HepG2 (cell line): Measurements from ENCODE around the gene FUCA1. TPM values are rescaled to one million over a fixed set of nuclear protein-coding genes. Genes with fewer than 3 reads are reported as not detected.

Experiments used
- EEA1 ChIP-seq: sonication (generic); formaldehyde crosslinking; IDR thresholded peaks from 2 replicates; pipeline ENCODE4 v1.5.1; 2020; ENCODE audit warnings: mild to moderate bottlenecking, missing genetic modification reagents, borderline replicate concordance
- FOXA1 ChIP-seq, 2 experiments: fragments of 450-650 bp in 1 of 2; sonication (generic) in 1 of 2; formaldehyde crosslinking in 1 of 2; IDR thresholded peaks; 2 replicates each; pipeline versions ENCODE4 v1.4.0 to v1.6.1; 2016 to 2020; ENCODE audit warnings: missing genetic modification reagents in 1 of 2
- FOXA3 ChIP-seq: IDR thresholded peaks from 2 replicates; pipeline ENCODE4 v1.6.1; 2016; ENCODE audit warnings: missing genetic modification reagents, missing compliant biosample characterization
- KLF9 ChIP-seq: IDR thresholded peaks from 2 replicates; pipeline ENCODE4 v1.6.1; 2016; ENCODE audit warnings: low read depth
- MAFG ChIP-seq: sonication (generic); formaldehyde crosslinking; IDR thresholded peaks from 2 replicates; pipeline ENCODE4 v1.5.1; 2020; ENCODE audit warnings: mild to moderate bottlenecking, missing genetic modification reagents
- RORA ChIP-seq: sonication (generic); formaldehyde crosslinking; IDR thresholded peaks from 2 replicates; pipeline ENCODE4 v1.5.0; 2020; ENCODE audit warnings: mild to moderate bottlenecking, missing genetic modification reagents, moderate library complexity
- SRF ChIP-seq: IDR thresholded peaks from 2 replicates; pipeline ENCODE4 v1.6.1; 2011; ENCODE audit warnings: mild to moderate bottlenecking, low read depth, low read length, moderate library complexity
- ZBTB38 ChIP-seq: sonication (generic); formaldehyde crosslinking; IDR thresholded peaks from 2 replicates; pipeline ENCODE4 v1.5.1; 2020; ENCODE audit warnings: mild to moderate bottlenecking, missing genetic modification reagents
- ZMYM4 ChIP-seq: sonication (generic); formaldehyde crosslinking; IDR thresholded peaks from 2 replicates; pipeline ENCODE4 v1.8.1; 2023; ENCODE audit warnings: mild to moderate bottlenecking, missing genetic modification reagents
- ZNF136 ChIP-seq: sonication (generic); formaldehyde crosslinking; IDR thresholded peaks from 2 replicates; pipeline ENCODE4 v1.8.1; 2022; ENCODE audit warnings: low read depth, mild to moderate bottlenecking, moderate library complexity, missing genetic modification reagents
- ZNF260 ChIP-seq: sonication (generic); formaldehyde crosslinking; IDR thresholded peaks from 2 replicates; pipeline ENCODE4 v1.4.0; 2020; ENCODE audit warnings: missing genetic modification reagents, low read depth, mild to moderate bottlenecking, borderline replicate concordance
- ZNF431 ChIP-seq: sonication (generic); formaldehyde crosslinking; IDR thresholded peaks from 2 replicates; pipeline ENCODE4 v1.9.0; 2022; ENCODE audit warnings: missing genetic modification reagents, low read depth, mild to moderate bottlenecking, borderline replicate concordance
- ZNF564 ChIP-seq: sonication (generic); formaldehyde crosslinking; IDR thresholded peaks from 2 replicates; pipeline ENCODE4 v1.8.1; 2023; ENCODE audit warnings: mild to moderate bottlenecking, missing genetic modification reagents
- ZNF570 ChIP-seq: sonication (generic); formaldehyde crosslinking; IDR thresholded peaks from 2 replicates; pipeline ENCODE4 v1.4.0; 2020; ENCODE audit warnings: mild to moderate bottlenecking, missing genetic modification reagents, borderline replicate concordance
- ZNF709 ChIP-seq: sonication (generic); formaldehyde crosslinking; IDR thresholded peaks from 2 replicates; pipeline ENCODE4 v1.5.0; 2020; ENCODE audit warnings: mild to moderate bottlenecking, missing genetic modification reagents
- ZNF776 ChIP-seq: sonication (generic); formaldehyde crosslinking; IDR thresholded peaks from 2 replicates; pipeline ENCODE4 v1.4.0; 2020; ENCODE audit warnings: mild to moderate bottlenecking, missing genetic modification reagents
- polyA plus RNA-seq, 8 experiments: library from polyadenylated mRNA; depleted of rRNA in 3 of 8; stranded (reverse) in 7 of 8; unstranded in 1 of 8; fragments of >200 nt; fragmentation: Illumina TruSeq in 4 of 8; extraction: Trizol in 4 of 8; gene quantifications; 2 replicates each; pipeline versions ENCODE4 v1.2.1 to v1.2.3, GENCODE V29; 2011 to 2016; ENCODE audit warnings: low read depth in 4 of 8, missing spikeins in 1 of 8, mixed read lengths in 1 of 8; ENCODE audit not compliant: insufficient read depth in 1 of 8
- total RNA-seq, 5 experiments: library from RNA; depleted of rRNA; stranded (reverse); fragments of >200 nt; fragmentation: Illumina TruSeq; extraction: Trizol; gene quantifications; 2 replicates each; pipeline ENCODE4 v1.2.3, GENCODE V29; 2016; ENCODE audit warnings: low read depth in 1 of 5
- TF ChIP-seq, protein P1 (sequence below), 2 experiments: sonication (generic) in 1 of 2; formaldehyde crosslinking in 1 of 2; IDR thresholded peaks; 2 replicates each; pipeline versions ENCODE4 v1.5.1 to v1.6.1; 2011 to 2020; ENCODE audit warnings: borderline replicate concordance in 1 of 2, low read depth in 1 of 2, low read length in 1 of 2, mild to moderate bottlenecking in 1 of 2, missing genetic modification reagents in 1 of 2, moderate library complexity in 1 of 2
- TF ChIP-seq, protein P2 (sequence below): sonication (generic); formaldehyde crosslinking; IDR thresholded peaks from 2 replicates; pipeline ENCODE4 v1.4.0; 2020; ENCODE audit warnings: missing genetic modification reagents
- TF ChIP-seq, protein P3 (sequence below): sonication (generic); formaldehyde crosslinking; IDR thresholded peaks from 2 replicates; pipeline ENCODE4 v1.5.1; 2020; ENCODE audit warnings: missing genetic modification reagents, mild to moderate bottlenecking, borderline replicate concordance
- TF ChIP-seq, protein P4 (sequence below), 2 experiments: sonication (generic) in 1 of 2; formaldehyde crosslinking in 1 of 2; IDR thresholded peaks; 2 replicates each; pipeline versions ENCODE4 v1.4.0 to v1.6.1; 2018 to 2020; ENCODE audit warnings: missing genetic modification reagents in 2 of 2, borderline replicate concordance in 1 of 2, low read depth in 1 of 2, mild to moderate bottlenecking in 1 of 2, missing biosample characterization in 1 of 2

Gene FUCA1
- total and polyA plus RNA-seq, 2 of the 13 experiments (the other 11 are each of a cell fraction or from before 2014, with no cell fraction given) = 32.7 to 33.6 TPM

DNA sequence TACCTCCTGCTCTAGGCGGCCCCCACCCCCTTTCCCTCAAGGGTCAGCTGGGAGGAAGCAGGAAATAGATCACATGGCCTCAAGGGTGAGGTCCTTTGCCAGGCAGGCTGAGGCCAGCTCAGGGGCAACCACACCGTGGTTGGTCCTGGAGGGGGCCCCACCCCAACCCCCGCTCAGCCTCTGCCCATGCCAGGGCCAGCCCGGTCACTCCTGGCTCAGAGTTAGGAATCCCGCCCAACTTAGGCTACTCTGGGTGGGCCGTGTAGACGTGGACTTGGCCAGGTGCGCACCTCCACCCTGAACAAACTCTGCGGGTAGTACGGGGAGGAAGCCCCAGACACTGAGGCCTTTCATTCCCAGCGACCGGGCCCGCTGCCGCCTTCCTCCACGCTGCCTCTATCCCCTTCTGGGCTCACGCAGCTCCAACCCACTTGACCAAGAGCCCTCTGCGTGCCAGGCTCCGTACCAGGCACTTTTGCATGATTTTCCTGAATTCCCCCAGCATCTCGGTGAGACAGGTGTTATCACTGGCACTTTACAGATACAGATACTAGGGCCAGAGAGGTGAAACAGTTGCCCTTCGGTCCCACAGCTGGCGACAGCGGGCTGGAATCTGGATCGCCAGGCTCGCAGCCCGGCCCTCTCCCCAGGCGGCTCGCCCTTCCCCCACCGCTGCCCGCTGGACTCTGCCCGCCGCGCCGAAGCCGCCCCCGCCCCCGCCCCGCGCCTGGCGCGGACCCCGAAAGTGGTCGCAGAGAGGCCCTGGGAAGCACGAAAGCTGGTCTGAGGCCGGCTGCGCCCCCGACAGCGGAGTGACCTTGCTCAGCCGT, 68.3 kb downstream of the FUCA1 start (continued):
- TF ChIP-seq, protein P1, sequence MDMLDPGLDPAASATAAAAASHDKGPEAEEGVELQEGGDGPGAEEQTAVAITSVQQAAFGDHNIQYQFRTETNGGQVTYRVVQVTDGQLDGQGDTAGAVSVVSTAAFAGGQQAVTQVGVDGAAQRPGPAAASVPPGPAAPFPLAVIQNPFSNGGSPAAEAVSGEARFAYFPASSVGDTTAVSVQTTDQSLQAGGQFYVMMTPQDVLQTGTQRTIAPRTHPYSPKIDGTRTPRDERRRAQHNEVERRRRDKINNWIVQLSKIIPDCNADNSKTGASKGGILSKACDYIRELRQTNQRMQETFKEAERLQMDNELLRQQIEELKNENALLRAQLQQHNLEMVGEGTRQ (IDR thresholded peaks at IDR 0.05; ENCODE audit: low read depth, low read length) = peak; percentile 41; the same call in 1 of the 2 replicates
- TF ChIP-seq, protein P1 (CRISPR knock-in tag; IDR thresholded peaks at IDR 0.05; ENCODE audit: borderline replicate concordance) = peak; percentile 77; the same call in 1 of the 2 replicates
- TF ChIP-seq KLF9 (CRISPR knock-in tag) = no peak
- TF ChIP-seq FOXA3 (CRISPR knock-in tag) = peak; percentile 47; the same call in 1 of the 2 replicates
- TF ChIP-seq, protein P2, sequence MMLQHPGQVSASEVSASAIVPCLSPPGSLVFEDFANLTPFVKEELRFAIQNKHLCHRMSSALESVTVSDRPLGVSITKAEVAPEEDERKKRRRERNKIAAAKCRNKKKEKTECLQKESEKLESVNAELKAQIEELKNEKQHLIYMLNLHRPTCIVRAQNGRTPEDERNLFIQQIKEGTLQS (CRISPR knock-in tag) = no peak
- no peak for TF ChIP-seq MAFG
- TF ChIP-seq SRF = no peak
- TF ChIP-seq ZNF564 = no peak
- no peak for TF ChIP-seq ZMYM4 (CRISPR knock-in tag)
- TF ChIP-seq ZNF260 (CRISPR knock-in tag) = no peak
- TF ChIP-seq FOXA1 (IDR thresholded peaks at IDR 0.05) = no peak
- TF ChIP-seq FOXA1 (CRISPR knock-in tag; IDR thresholded peaks at IDR 0.05) = no peak
- TF ChIP-seq RORA (CRISPR knock-in tag) = no peak
- TF ChIP-seq, protein P3, sequence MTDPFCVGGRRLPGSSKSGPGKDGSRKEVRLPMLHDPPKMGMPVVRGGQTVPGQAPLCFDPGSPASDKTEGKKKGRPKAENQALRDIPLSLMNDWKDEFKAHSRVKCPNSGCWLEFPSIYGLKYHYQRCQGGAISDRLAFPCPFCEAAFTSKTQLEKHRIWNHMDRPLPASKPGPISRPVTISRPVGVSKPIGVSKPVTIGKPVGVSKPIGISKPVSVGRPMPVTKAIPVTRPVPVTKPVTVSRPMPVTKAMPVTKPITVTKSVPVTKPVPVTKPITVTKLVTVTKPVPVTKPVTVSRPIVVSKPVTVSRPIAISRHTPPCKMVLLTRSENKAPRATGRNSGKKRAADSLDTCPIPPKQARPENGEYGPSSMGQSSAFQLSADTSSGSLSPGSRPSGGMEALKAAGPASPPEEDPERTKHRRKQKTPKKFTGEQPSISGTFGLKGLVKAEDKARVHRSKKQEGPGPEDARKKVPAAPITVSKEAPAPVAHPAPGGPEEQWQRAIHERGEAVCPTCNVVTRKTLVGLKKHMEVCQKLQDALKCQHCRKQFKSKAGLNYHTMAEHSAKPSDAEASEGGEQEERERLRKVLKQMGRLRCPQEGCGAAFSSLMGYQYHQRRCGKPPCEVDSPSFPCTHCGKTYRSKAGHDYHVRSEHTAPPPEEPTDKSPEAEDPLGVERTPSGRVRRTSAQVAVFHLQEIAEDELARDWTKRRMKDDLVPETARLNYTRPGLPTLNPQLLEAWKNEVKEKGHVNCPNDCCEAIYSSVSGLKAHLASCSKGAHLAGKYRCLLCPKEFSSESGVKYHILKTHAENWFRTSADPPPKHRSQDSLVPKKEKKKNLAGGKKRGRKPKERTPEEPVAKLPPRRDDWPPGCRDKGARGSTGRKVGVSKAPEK (CRISPR knock-in tag) = no peak
- TF ChIP-seq ZNF431 (CRISPR knock-in tag) = 0 out of 2 replicates have a peak, but pooled peaks have one; percentile 16
- TF ChIP-seq EEA1 (CRISPR knock-in tag) = peak; percentile 42; the same call in 1 of the 2 replicates
- TF ChIP-seq ZBTB38 (CRISPR knock-in tag) = 0 out of 2 replicates have a peak, but pooled peaks have one; percentile 36
- TF ChIP-seq ZNF776 (CRISPR knock-in tag) = no peak
- TF ChIP-seq, protein P4, sequence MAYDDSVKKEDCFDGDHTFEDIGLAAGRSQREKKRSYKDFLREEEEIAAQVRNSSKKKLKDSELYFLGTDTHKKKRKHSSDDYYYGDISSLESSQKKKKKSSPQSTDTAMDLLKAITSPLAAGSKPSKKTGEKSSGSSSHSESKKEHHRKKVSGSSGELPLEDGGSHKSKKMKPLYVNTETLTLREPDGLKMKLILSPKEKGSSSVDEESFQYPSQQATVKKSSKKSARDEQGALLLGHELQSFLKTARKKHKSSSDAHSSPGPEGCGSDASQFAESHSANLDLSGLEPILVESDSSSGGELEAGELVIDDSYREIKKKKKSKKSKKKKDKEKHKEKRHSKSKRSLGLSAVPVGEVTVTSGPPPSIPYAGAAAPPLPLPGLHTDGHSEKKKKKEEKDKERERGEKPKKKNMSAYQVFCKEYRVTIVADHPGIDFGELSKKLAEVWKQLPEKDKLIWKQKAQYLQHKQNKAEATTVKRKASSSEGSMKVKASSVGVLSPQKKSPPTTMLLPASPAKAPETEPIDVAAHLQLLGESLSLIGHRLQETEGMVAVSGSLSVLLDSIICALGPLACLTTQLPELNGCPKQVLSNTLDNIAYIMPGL (CRISPR knock-in tag; IDR thresholded peaks at IDR 0.05; ENCODE audit: borderline replicate concordance in 1 of 2, low read depth in 1 of 2) = peak in 1 of 2 experiments; percentile 23; a peak in 2 of 4 replicates
- TF ChIP-seq ZNF709 (CRISPR knock-in tag) = no peak; the same call in 1 of the 2 replicates
- TF ChIP-seq ZNF570 (CRISPR knock-in tag) = no peak
- no peak for TF ChIP-seq ZNF136
